SK-N-MC (cell line): Measurements from ENCODE around the gene CFAP299.

Experiments
- EZH2 ChIP-seq: fragments of 200-600 bp; sonication (generic); IDR thresholded peaks from one replicate; pipeline ENCODE4 v1.6.1; 2017; ENCODE audit warnings: antibody characterized with exemption
- POLR2AphosphoS5 ChIP-seq: IDR thresholded peaks from 2 replicates; pipeline ENCODE4 v1.6.1; 2012; ENCODE audit warnings: mild to moderate bottlenecking, low read depth, low read length, borderline replicate concordance

DNA sequence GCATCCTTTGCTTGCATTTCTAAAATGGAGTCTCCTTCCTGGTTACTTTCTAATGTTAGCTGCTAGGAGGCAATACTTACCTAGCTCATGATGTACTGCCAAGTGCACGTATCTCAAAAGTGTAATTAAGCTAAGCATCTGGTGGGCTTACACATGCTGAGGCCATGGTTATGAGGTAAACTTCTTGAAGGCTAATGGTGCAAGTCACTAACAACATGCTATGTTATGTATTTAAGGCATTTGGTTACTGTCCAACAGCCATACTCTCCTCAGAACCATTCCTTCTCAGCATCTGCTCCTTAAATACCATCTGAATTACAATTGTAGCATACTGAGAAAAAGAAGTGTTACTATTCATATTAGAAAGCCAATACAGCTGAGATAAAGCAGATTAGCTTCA, 376.4 kb downstream of the CFAP299 start:
- TF ChIP-seq EZH2 (no peak), POLR2AphosphoS5 (no peak)
